DMS53 (cell line): ENCODE data around the gene AP1B1.

ENCODE experiments used
- DNase-seq: peaks from one replicate; lab custom pipeline; 2025; lab: John Stamatoyannopoulos, UW

Gene AP1B1

DNA sequence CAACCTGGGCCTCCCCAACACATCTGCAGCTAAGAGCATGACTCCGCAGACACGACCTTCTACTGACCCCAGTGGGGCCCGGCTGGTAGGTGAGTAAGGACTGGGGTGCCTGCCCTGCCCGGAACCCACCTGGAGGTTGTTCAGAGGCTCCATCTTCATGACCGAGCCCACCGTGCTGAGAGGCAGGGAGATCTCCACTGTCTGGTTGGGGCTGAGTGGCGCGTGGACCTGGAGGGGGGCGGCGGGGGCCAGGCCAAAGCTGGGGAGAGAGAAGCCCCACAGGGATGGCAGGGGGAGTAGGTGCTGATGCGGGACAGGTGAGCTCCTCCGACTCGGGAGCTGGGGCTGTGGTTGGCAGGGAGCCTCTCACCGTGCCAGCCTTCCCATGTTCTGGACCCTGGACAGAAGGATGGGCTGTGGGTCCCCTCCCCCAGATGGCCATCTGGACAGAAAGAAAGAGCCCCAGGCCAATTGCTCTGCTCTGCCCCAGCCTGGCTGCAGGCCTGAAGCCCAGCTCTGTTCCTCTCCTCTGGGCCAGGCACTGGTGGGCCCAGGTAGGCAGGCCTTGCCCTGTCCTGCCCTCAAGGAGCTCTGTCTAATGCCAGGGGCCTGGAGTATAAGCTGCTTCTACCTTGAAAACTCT is 56.6 kb downstream of the AP1B1 start:
- no peak for DNase-seq

DNA sequence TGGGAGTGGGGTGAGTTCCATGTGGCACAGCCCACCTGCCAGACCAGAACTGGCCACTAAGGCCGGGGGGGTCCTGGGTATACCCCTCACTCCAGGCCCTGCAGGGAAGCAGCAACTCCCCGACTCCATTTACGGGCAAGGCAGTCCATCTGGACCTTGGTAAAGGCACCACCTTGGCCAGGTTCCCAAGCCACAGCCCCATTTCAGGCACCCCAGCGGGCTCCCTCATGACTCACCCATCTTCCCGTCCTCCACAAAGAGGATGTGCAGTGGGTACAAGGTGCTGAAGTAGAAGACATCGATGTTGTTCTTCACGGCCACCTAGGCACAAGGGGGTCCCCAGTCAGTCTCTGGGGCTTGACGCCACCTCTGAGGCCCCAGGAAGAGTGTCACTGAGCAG is 57.2 kb downstream of the AP1B1 start:
- no peak for DNase-seq

GRCh38 chr22:29330753-29331152 is 57.6 kb downstream of the AP1B1 start:
- DNase-seq: no peak

DNA sequence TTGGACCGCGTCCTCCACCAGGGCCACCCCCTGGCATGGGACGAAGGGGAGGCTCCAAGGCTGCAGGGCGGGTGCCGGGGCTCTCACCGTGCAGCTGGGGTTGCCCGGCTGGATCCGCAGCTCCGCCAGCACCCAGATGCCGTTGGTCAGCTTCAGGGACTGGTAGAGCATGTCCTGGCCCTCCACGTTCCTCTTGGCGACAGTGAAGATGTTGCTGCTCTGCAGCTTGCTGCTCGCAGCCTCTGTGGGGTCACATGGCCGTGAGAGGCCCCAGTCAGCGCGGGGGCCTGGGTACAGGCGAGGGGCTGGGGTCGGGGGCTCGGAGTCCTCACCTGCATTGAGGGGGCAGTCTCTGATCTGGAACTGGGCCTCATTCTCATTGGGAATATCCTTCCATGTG is 58.1 kb downstream of the AP1B1 start:
- no peak for DNase-seq

DNA sequence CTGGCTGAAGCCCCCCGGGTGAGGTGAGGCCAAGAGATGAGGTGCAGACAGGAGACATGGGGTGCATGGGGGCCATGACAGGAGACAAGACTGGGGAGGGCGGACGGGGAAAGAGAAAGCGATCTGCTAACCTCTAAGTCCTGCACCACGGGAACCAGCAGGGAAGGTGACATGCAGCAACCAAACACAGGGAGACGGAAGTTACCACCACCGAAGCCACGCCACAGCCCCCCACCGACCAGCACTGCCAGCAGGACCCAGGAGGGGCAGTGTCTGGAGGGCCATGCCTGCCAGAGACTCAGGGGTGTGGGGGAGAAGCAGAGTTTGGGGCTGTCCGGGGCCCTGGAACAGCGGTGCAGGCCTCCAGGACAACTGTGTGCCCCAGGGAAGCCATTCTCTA is 58.8 kb downstream of the AP1B1 start:
- DNase-seq: no peak

- DNase-seq: no peak
Measured at GRCh38 chr22:29328566-29329500, 59.5 kb downstream of the AP1B1 start.

- no peak for DNase-seq
Measured at GRCh38 chr22:29328055-29328454, 60.3 kb downstream of the AP1B1 start.

DNA sequence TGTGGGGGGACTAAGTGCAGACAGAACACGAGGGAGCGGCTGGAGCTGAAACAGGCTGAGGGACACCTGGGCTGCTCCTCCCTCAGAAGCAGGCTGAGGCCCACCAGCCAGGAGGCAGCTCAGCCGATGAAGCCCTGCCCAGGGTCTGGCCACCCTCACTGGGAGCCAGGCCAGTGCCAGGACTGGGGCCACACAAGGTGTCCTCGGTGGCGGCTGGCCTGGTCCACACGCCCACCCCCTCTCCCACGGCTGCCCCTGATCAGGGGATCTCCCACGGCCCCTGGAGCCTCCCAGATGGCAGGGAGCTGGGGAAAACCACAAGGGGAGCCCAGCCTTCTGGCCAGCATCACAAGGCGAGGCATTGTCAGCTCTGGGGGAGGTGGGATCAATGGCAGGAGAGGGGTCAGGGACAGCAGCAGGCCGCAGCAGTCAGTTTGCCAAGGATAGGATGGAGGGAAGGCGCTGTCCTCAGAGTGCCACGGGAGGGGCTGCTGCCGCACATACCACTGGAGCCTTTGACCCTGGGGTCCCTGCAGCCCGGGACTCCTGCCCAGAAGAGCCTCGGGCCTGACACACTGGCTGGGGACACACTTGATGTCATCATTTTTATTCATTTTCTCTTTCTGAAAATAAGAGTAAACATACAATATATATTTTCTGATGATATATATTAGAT is 61.1 kb downstream of the AP1B1 start:
- no peak for DNase-seq

DNA sequence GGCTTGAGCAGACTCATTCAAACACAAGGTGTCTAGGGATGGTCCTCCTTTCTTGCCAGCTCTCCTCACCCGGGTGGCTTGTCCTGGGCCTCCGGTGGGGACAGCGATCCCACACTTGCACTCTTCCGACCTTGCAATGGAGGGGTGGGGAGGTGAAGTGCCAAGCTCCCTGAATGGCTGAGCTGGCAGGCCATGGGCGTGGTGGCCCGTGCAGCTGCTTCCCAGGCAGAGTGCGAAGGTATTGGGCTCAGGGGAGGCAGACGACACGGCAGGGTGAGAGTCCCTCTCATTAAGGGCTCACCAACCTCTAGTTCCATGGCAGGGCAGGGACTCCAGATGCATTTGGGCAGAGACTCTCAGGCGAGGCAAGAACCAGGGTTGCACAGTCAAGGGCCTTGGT is 61.9 kb downstream of the AP1B1 start:
- DNase-seq: no peak

DNA sequence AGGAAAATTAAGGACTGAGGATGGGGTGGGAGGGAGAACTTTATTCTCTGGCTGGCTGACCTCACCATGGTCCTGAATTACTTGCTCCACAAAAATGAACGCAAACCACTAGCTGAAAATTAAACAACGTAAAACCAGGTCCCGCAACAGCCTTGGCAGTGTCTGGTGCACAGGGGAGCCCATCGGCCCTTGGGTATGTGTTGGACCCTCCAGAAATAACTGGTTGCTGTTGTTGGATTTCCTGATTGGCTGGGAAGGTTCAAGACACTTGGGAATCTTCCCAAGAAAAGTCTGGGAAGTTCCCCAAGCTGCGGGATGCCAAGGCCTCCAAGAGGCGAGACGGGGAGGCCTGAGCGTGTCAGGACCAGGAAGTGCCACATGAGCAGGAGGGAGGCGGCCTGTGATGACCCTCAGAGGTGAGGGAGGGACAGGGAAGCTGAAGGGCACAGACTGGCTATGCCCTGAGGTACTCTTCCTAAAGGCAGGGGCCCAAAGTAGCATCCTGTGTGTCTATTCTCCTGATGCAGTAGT is 62.5 kb downstream of the AP1B1 start:
- no peak for DNase-seq

DNA sequence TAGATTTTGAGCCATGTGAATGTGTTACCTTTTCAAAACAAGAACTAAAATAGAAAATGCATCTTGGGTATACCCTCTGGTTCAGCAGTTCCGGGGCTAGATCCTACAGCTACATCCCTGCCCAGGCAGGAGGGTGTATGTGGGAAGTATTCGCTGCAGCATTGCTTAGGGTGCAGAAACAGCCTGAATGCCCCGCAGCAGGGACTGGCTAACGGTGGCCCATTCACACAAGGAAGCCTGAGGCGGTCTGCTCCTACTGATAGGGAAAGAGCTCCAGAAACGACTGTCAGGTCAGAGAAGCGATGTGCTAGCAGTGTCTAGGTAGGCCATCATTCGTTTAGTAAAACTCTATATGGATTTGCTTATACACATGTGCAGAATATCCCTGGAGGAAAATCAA is 63.0 kb downstream of the AP1B1 start:
- DNase-seq: no peak

- no peak for DNase-seq
Measured at GRCh38 chr22:29323641-29324040, 64.7 kb downstream of the AP1B1 start.

DNA sequence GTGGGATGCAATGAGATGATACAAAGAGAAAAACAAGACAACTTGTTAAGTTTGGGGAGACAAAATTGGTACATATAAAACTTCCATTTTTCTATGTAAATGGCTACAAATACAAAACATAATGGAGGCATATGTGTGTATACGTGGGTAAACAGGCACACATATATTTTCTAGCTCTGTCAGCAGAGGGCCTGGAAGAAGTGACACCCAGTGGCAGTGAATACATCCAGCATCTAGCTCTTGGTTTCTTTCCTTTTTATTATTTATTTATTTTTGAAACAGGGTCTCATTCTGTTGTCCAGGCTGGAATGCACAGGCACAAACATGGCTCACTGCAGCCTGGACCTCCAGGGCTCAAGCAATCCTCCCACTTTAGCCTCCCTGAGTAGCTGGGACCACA is 67.8 kb downstream of the AP1B1 start:
- no peak for DNase-seq

GRCh38 chr22:29319072-29319471 is 69.3 kb downstream of the AP1B1 start:
- DNase-seq: no peak

DNA sequence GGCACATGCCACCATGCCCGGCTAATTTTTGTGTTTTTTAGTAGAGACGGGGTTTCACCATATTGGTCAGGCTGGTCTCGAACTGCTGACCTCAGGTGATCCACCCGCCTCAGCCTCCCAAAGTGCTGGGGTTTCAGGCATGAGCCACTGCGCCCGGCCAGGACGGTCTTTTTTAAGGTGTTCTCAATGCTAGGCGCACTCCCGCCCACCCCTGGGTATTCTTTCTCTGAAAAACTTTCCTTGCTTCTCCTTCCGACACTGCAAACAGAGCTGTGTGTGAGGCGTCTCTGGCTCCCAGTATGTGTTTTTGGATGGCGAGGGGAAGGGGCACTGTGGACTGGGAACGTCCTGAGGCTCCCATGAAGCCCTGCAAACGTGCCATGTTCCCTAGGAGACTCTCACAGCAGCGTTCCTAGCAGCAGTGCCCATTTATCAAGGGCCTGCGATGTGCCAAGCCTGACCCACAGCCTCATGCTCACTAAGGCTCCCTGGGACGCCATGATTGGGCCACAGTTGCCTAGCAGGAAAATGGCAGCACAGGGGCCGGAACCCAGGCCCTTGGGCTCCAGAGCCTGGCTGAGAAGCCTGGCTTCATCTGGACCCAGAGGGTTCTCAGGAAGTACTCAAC is 70.4 kb downstream of the AP1B1 start:
- no peak for DNase-seq

- DNase-seq: no peak
Measured at GRCh38 chr22:29316141-29316828, 72.1 kb downstream of the AP1B1 start.

DNA sequence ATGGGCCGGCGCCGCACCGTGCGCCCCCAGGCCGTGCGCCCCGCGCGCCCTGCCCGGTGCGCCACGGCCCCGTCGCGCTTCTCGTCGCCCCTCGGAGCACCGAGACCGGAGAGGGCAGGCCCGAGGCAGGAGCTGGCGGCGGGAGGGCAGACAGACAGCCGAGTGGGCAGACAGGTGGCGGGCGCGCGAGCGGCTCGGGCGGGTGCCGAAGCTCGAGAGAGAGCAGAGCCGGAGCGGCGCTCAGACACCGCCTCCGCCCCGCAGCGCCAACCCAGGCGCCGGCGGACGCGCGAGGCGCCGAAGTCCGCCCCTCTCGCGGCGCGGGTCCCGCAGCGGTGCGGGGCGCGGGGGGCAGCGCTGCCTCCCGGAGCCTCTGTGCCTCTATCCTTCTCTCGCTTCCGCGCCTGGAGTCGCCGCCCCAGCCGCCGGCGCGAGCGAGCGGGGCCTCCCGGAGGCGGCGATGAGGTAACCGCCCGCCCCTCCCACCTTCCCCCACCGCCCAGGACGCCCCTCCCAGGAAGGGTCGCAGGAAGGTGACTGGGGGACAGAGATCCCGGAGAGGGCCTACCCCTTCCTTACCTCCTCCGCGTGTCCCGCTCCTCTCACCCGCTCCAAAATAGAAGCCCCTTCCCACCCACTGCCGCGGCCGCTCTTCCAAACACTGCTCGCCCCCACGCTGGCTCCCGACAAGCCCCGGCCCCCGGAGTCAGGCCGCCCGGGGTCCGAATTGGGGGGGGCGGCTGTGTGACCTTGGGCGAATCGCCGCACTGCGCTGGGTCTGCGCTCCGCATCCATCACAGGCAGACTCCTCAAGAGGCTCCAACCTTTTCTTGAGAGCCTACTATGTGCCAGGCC is 72.9 kb downstream of the AP1B1 start, which contains the start of gene RASL10A:
RASL10A (minus strand) TSS at position 412 of the 855 bp plus-strand sequence. CDS start 451 bp downstream, outside the sequence.
- DNase-seq: peak; percentile 30

DNA sequence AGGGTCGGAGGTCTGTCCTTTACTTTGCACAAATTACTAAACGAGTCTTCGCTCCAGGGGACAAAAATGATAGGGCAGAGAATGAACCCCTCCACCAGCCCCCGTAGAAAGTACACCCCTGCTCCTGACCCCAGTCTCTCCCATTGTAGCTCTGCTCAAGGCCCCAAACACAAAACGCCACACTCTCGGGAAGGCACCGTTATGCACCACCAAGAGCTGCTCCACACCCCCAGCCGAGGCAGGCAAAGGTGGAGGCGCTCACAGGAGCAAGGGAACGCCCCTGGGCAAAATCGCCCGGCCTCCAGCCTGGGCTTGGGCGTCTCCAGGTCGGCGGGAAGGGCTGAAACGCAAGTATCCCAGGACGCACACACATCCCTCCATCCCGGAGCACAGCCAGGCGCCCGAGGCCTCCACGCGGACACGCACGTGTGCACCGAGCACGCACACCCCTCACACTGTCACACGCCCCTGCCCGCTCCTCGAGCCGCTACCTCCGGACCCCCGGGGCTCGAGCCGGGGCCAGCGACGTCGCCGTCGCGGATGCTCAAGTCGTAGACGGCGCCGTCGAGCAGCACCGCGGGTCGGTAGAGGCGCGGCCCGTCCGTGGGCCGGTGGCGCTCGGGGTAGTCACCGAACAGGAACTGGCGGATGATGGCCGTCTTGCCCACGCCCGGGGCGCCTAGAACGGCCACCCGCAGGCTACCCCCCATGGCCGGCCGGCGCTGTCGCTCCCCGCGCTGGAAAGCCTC is 73.7 kb downstream of the AP1B1 start:
- peak; percentile 56 for DNase-seq

GRCh38 chr22:29313576-29314466 is 74.5 kb downstream of the AP1B1 start:
- peak; percentile 59 for DNase-seq
